Eye (tissue), 1 donor: ENCODE results near the gene FOXP1.
"Not testable (repeated sequence)": the region's sequence is repeated elsewhere in the genome, so short reads cannot be mapped to it uniquely, and the experiment has no call there.

Source experiments
- DNase-seq: peaks from one replicate; pipeline ENCODE4 v3.0.0-alpha.2; 2015

Gene FOXP1

DNA sequence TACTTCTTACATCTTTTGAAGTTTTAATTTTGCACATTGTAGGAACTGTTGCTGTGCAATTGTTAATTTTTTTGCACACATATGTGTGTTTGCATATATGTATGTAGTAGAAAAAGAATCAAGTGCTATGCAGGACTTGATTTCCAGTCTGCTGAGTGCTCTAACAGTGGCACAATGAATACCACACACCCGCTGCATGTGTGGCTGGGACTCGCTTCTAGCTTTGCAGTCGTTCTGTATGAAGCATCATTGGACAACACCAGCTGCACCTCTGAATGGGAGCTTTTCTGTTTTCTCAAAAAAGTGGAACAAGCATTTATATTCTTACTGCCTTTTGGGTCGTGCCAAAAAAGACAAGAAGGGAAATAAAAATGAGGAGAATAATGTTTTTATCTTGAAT, 564.7 kb downstream of the FOXP1 start:
- no peak for DNase-seq

DNA sequence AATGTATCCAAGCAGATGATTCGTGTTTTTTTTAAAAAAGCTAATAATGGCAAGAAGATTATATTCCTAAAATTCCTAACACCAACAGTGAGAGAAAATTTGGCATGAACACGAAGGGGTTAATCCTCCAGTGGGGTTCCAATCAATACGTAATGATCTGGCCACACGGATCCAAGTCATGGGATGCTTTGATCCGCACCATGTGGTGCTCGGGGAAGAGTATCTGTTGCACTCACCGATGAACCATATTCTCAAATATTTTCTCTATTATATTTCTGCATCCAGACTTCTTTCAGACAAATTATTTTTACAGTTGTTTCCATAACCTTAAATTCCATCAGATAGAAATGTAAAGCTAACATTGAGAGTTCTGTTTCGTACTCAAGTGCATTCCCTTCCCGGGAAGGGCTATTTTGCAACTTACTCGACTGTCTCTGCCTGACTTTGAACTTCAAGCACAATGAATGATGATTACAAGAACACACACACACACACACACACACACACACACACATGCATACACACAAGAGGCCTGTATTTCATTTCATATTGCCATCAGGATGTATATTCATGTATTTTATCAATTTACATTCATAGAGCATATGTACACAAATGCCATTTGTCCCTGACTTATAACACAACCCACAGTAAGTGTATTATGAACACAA, 567.2 kb downstream of the FOXP1 start:
- DNase-seq = peak; percentile 38

DNA sequence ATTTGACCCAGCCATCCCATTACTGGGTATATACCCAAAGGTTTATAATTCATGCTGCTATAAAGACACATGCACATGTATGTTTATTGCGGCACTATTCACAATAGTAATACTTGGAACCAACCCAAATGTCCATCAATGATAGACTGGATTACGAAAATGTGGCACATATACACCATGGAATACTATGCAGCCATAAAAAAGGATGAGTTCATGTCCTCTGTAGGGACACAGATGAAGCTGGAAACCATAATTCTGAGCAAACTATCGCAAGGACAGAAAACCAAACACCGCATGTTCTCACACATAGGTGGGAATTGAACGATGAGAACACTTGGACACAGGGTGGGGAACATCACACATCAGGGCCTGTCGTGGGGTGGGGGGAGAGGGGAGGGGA, 568.9 kb downstream of the FOXP1 start:
- not testable (repeated sequence) for DNase-seq

DNA sequence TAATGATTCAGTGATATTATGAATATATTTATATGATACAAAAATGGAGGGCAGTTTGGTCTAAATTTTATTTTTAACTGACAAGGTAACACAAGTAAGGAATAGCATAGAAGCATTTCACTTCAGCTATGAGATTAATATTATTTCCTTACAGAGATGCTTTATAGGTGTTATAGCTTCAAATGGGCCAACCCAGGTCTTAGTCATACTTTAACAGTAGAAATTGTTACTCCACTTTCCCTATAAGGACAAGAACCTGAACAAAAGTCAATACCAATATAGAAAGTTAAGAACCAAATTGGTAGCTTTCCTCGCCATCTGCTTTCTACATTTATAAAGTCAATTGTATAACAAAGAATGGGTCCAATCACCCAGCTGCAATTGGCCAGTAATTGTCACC, 570.6 kb downstream of the FOXP1 start:
- DNase-seq = no peak

DNA sequence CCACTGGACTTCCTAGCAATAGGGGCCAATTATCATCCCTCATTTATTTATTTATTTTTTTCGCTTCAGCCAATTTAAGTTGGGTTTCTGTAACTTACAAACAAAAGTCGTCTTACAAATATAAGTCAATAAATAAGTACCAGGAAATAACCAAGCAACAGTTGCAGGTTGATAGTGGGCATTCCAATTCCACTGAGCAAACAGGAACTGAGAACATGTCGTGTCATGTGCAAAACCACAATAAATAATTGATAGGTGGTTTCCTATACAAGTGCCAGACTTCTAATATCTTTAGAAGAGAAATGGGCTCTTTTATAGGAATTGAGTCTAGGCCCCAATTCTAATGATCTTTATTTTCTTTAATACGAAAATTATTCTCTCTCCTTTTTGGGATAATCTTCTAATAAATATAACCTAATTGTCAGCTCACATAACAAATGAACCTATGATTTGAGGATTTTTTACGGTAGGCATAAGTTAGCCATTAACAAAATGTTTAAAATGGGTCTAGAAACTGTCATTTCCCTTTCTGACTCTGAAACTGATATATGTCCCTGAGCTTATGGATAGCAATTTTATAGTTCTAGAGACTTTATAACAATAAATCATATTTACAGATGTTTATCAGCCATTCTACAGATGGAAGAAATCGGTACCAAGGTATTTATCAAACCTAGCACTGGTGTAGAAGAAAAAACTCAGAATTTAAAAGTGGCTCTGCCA, 571.8 kb downstream of the FOXP1 start:
- no peak for DNase-seq

DNA sequence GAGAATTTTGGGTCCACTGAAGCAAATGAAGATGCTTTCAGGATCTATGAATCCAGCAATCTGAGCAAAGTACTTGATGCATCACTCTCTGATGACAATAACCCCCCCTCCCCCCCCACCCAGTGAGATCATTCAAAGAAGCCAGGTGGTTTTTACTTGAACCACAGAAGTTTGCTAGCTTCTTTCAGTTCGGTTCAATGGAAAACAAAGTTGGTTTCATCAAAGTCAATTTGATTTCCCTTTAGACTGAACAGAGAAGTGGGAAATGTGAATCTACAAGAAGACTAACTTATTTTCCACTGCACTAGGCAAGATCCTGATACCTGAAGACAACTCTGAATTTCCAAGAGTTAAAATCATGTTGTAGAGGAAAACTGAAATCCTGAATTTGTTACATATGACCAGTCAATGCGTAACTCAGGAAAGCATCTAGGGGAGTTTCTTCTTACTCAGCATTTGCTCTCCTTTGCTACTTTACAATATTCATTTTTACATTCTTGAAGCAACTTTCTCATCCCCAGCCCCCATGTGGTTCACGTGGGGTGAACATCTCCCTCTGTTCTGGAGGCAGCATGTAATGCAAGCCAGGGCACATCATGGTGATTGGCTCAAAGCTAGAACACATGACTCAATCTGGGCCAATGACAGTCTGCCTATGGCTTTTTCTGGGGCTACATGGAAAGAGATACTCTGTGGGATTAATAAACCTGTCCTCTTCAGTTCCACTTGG, 572.6 kb downstream of the FOXP1 start:
- DNase-seq = no peak

DNA sequence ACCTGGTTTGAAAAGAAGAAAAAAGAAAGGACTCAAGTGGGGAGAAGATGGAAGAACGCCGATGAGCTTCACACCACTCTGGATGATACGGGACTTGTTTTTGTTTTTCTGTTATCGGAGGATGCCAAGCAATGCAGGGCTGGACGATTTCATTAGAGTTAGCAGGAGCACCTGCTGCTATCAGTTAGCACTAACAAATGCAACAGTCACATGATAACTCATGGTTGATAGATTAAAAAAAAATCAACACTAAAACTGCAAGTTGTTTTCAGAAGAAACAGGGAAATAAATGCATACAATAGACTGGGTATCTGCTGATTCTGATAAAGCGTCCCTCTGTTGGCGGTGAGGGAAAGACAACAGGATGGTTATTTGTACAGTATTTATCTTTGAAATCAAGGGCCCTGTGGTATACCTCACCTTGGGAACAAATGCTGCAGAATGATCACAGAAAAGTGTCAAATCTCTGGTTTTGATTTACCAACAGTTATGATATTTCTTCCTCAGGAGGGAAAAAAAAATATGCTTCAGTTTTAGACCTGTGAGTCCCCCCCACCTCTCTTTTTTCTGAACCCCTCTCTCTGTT, 575.1 kb downstream of the FOXP1 start:
- DNase-seq = no peak

DNA sequence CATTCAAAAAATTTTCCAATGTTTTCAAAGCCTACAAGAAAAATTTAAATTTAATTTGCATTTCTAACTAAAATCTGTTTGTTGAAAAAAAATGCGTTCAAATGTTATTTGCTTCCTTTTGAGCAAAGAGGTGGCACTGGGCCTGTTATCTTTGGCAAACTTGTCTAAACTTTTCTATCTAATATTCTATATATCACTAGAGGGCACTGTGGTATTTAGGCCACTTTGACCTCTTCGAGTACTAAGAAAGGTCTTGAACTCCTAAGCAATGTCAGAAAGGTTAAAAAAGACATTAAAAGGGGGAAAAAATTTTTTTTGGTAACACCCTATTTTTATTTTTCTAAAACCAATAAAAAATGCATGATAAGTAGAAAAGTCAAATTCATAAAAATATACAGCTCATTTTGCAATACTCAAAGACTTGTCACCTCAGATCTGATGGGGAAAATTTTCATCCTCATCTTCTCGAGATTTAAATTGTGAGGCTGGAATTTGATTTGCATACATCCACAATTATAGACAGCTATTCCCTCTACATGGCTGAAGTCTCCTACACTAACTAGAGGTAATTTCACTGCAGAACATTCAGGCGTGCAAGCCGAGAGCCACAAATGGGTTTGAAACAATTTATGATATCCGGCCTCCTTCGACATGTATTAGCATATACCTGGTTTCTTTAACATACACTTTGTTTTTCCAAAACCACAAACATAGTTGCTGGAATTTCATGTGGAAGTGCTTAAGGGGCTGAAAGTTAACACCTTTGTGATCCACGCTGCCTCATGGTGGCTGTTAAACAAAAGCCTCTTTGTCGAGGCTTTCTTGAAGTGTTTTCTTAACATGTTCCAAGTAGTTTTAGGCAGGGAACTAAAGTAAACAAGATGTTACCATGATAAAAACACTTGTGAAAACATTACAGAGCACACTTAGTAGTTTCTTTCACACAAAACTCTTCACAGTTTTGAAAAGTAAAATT, 576.4 kb downstream of the FOXP1 start:
- peak; percentile 46 for DNase-seq

DNA sequence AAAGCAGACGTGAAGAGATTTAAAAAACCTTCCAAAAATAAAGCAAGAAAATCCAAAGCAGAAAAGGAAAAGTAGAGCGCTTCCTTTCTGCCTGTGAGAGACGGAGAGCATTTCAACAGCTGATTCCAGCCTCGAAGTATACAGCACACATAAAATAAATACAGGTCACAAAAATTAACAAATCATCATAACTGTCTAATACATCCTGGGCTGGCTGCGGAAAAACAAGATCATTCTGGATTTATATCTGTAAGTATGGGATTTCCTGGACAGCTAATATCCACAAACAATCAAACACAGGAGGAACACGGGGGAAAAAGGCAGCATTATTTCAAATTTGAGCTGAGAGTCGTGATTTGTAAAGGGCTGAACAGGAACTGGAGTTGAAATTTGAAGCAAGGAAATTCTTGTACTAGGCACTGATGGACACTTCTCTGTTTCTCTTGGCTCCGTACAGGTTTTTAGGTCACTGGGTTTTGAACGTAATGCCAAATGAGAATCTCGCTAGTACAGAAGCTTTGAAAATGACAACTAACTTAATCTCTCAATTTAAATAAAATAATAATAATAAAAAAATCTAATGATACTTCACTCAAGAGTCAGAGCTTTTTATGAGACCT, 577.7 kb downstream of the FOXP1 start:
- peak; percentile 60 for DNase-seq

DNA sequence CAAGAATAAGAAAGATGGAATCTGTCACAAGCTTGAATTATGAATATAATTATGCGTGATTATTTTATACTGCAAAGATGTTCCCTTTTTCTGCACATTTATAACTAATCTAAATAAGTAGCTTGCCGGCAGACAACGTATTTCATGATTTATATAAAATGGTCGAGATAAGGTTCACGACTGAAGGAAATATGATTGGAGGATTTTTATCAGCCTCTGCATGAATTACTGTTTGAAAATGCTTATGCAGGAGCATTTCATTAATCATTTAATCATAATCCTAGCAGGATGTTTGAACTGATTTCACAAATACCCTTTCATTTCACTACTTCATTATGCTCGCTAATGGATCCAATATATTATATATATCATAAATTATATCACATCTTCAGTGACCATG, 580.0 kb downstream of the FOXP1 start:
- DNase-seq = no peak

DNA sequence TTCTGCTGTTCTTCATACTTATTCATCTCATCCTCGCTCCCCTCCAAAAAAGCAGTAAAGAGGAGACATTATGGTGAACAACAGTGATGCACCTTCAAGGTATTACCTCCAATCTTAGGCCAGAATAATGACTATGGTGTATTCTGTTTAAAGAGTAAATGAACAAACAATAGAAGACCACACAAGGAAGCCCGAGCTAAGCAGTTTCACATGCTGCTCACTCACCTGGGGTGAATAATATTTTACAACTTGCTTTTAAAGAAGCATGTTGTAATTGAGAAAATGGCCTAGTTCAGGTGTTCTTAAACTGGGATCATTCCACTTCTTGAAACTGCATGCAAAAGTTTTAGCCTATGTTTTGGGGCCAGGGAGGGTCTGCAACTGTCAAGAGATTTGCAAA, 581.2 kb downstream of the FOXP1 start:
- no peak for DNase-seq

DNA sequence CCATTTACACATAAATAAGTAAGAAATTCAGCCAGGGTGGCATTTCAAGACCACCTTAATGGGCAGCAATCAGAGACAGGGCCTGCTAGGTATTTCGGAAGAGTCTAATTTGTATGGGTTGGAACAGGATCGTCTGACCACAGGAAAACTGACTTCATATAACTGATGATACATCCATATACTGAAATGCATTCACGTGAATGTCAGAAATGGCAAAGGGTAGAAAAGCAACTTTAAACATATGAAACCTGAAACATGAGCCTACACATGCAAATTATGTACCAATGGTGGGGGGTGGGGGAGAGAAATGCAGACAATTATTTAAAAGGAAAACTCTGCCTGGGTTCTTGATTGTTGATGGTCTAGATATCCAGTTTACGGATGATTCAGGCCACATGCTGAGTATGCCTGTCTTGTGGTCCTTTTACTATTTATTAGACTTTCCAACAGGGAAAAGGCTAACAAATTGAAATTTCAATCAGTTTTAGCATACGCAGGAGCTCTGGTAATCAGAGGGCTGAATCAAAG, 582.2 kb downstream of the FOXP1 start:
- no peak for DNase-seq

DNA sequence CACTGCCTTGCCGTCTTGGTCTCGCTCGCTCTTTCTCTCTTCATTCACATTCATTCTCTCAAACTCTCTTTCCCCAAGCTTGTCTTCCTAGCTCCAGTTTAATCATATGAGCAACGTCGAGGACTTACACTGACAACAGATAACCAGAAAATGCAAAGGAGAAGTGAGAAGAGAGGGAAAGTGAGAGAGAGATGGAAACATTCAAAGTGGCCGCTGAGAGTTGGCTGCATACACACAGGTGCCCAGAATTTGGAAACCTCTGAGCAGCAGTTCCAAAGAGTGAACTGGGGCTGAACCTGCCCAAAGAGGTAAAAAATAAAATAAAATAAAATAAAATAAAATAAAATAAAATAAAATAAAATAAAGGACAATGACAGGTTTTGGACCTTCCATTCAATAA, 583.0 kb downstream of the FOXP1 start:
- DNase-seq = no peak

DNA sequence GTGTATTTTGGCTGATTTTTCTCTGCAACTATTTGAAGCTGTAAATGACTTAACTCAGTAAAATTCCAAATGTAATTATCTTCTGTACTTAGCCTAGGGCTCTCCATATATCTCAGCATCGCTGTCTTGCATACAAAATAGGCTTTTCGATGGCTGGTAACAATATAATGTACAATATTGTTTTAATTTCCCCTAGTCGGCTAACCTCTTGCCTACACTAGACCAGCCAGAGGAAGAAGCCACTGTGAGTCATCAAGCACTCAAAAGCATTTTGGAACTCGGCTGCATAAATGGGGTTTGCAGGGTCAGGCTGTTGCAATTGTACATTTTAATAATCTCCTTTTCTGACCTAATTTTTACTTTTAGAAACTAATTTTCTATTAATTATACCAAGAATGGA, 583.8 kb downstream of the FOXP1 start:
- DNase-seq = no peak

DNA sequence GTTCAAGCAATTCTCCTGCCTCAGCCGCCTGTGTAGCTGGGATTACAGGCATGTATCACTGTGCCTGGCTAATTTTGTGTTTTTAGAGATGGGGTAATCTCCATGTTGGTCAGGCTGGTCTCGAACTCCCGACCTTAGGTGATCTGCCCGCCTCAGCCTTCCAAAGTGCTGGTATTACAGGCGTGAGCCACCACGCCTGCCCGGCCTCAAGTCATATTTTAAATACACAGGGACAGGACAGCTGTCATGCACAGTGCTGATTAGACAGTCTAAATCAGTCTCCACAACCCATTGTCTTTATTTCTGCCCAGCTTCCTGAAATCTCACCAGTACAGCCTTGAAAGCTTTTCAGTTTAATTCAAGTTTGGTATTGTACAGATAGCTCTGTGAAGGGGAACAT, 587.4 kb downstream of the FOXP1 start:
- DNase-seq = no peak

DNA sequence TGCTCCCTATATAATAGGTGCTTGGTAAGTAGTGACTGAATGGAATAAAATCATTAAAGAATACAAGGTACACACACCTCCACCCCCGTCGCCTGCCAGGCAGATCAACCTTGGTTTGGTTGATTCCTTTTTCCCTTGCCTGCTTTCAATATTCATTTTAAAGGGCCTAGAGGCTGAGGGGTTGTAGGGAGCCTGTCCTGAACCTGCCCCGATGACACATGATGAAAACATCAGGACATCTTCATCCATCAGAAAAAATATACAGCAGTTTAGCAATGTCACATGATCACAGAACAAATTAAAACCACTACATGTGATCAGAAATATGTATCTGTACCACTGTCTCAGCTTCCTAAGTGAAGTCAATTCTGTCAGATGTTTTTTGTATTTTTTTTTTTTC, 588.9 kb downstream of the FOXP1 start:
- no peak for DNase-seq

DNA sequence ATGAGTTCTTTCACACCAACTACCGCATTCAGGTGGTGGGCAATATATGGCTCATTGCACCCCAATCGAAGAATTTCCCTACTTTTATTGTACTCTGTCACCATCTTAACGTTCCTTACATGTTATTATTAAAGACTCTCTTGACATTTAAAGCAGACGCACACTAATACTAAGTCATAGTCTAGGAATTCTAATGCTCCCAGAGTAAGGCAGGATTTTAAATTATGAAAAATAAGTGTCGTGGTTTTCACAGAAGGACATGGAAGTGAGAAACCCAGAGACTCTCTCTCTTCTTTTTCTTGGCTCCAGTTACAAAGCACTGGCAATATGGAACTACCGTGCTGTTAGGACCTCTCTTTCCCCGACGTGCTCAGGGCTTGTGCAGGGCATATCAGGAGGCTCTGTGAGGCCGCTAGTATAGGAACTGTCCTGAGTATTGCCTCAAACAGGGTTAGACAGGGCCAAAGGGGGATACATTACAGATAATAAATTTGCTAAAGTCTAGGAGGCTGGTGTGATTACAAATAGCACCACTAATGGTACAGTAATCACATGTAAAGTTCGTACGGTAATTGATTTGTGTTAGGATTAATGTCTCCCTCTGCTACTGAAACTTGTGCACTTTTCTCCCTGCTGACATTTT, 590.8 kb downstream of the FOXP1 start:
- no peak for DNase-seq

DNA sequence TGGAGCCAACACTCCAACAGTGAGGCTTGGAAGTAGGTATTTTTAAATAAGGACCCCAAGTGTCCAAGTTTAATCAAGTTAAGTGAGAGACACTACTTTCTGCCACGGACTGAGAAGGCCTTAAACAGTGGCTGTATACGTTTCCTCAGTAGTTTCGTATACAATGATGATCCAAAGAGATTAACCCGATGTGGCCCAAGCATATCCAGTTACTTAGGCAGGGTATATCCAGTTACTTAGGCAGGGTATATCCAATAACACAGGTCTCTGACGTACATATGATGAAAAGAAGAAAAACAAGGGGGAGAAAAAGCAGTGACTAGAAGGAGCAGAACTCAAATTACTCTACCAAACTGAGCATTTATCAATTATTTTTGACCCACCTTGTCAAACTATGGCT, 591.4 kb downstream of the FOXP1 start:
- DNase-seq = no peak

DNA sequence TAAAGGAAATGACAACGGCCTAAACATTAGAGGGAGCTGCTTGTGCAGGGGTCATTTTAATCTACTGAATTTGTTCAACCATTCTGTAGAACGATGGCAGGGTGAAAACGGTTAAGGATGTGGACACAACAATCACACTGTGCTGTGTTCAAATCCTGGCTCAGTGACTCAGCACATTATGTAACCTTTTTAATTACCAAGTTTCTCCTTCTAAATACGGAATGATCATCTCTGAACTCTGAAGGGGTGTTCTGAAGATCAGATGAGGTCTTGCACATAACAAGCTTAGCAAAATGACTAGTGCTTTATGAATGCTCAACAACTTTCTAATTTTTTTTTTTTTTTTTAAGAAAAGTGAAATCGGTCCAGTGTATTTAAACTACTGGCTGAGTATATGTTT, 592.8 kb downstream of the FOXP1 start:
- no peak for DNase-seq

DNA sequence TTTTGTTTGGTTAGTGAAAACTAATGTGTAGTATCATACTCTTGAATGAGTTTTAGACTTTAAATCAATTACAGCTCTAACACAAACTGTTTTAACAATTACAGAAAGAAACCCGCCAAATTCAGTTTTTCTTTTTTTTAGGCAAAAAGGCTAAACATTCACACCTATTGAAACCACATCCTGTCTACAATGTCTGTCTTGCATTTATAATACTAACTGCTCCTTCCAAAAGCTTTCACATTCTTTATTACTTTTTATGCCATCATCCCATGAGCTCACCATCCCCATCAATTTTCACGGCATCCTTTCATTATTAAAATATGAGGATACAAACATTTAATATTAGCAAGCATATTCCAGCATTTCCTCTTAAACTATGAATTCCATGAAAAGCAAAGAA, 593.3 kb downstream of the FOXP1 start:
- no peak for DNase-seq

DNA sequence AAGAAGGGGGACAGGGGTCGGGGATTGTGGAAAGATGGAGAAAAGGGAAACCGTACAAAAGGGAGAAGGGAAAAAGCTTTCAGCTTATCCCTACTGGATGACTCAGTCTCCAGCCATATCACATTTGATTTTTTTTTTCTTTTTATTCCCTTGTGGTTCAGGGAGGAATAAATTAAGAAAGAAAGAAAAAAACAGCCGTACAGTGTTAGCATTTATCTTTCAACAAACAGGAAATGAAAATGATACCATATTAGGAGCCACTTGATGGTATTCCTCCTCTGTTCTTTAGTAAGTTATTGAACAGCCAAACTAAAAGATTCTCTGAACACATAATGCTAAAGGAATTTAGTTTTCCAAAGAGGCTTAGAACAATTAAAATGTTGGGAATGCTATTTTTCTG, 594.4 kb downstream of the FOXP1 start:
- DNase-seq = no peak
